ENCODE data around the gene CPHXL2.

CPHXL2 gene

DNA sequence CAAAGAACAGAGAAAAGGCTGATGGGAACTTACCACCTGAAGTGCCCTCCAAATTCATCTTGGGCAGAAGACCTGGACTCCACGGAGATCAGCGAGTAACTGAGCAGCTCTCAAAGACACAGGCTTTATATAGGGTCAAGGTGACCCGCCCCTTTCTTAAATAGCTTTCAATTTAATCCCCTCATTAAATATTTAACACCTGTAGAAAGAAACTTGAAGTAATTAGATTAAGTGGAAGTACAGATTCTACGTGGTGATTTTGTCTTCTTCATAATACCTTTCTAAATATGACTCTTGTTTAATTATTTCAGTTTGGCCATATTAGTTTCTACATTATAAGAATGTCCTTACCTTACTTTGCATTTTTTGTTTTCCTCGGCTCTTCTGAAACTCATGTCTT lies 24.6 kb upstream of the CPHXL2 start, which contains the start of gene DUXB:
Gene DUXB (minus strand): TSS at position 101 of the 400 bp plus-strand sequence. CDS start 43 bp downstream, at position 58.
- Histone ChIP-seq H3K9me3 (ENCODE audit: control extremely low read depth in 1 of 5, control insufficient read depth in 4 of 5, insufficient read depth in 2 of 5, low read depth in 1 of 5, low read length in 4 of 5) (no peaks in the 10 kb centered on the region), H3K4me1 (ENCODE audit: control extremely low read depth in 1 of 4, control insufficient read depth in 4 of 4, insufficient read depth in 4 of 4, low read length in 3 of 4) (no peaks in the 10 kb centered on the region), H3K27ac (ENCODE audit: insufficient read depth in 1 of 2, low read depth in 1 of 2, low read length in 2 of 2, poor library complexity in 1 of 2, severe bottlenecking in 2 of 2) (no peak within 1 kb of the TSS), H3K4me3 (ENCODE audit: control insufficient read depth in 1 of 7, extremely low read depth in 1 of 7, insufficient read depth in 4 of 7, low read depth in 2 of 7, low read length in 6 of 7) (no peak within 1 kb of the TSS), H3K27me3 (replicated peaks in 2 of 5; ENCODE audit: control insufficient read depth in 4 of 5, insufficient read depth in 5 of 5, low read length in 4 of 5) (no peaks in the 10 kb centered on the region), H3K36me3 (ENCODE audit: control insufficient read depth in 4 of 4, insufficient read depth in 4 of 4, low read length in 3 of 4) (no peaks in the 10 kb centered on the region)
- no peak for DNase-seq
- WGBS (ENCODE audit: insufficient coverage), result 80% methylated on average over 1 of the region's 5 CpGs
- POLR2A ChIA-PET, result interaction anchor here (0.6 kb wide), 1 partner anchor 117 kb away, joined by 4 read pairs; no protein-coding TSS in a partner anchor
- CTCF ChIA-PET, result no interaction called here

DNA sequence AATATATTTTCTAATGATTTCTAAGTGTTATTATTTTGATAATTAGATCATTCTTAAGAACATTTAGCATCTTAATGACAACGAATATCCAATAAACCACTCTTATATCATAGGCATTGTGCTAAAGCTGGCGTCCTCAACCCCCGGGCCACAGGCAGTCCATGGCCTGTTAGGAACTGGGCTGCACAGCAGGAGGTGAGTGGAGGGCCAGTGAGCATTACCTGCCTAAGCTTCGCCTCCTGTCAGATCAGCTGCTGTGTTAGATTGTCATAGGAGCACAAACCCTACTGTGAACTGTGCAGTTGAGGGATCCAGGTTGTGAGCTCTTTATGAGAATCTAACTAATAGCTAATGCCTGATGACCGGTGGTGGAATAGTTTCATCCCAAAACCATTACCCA lies 20.8 kb upstream of the CPHXL2 start:
- CTCF ChIA-PET, result no interaction called here

DNA sequence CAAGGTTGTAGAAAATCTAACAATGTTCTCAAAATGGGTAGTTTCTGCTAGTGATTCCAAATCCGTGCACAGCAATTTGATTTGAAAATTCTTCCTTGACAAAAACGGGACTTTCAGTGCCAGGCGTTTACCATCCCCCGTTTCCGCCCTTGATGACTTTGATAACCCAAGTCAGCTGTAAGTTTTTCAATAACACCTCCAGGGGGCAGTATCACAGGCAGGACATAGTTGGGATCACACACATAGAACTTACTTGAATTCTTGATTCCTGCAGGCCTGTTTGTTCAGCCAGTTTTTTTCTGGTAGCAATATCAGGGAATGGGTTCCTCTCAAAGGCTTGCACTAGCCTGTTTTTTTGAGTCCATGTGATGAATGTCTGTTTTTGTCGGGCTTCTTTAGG lies 18.9 kb upstream of the CPHXL2 start:
- no peak overlapping the region for H3K4me3 ChIP-seq (ENCODE audit: control insufficient read depth in 1 of 7, extremely low read depth in 1 of 7, insufficient read depth in 4 of 7, low read depth in 2 of 7, low read length in 6 of 7)
- CTCF ChIA-PET, result interaction anchor here (0.7 kb wide), 1 partner anchor 11 kb away, joined by 3 read pairs; no protein-coding TSS in a partner anchor
- H3K9me3 ChIP-seq (ENCODE audit: control extremely low read depth in 1 of 5, control insufficient read depth in 4 of 5, insufficient read depth in 2 of 5, low read depth in 1 of 5, low read length in 4 of 5), result no peaks in the 10 kb centered on the region
- H3K27ac ChIP-seq (ENCODE audit: insufficient read depth in 1 of 2, low read depth in 1 of 2, low read length in 2 of 2, poor library complexity in 1 of 2, severe bottlenecking in 2 of 2), result no peak overlapping the region
- no peaks in the 10 kb centered on the region for H3K27me3 ChIP-seq (replicated peaks in 2 of 5; ENCODE audit: control insufficient read depth in 4 of 5, insufficient read depth in 5 of 5, low read length in 4 of 5)
- no peaks in the 10 kb centered on the region for H3K36me3 ChIP-seq (ENCODE audit: control insufficient read depth in 4 of 4, insufficient read depth in 4 of 4, low read length in 3 of 4)
- H3K4me1 ChIP-seq (ENCODE audit: control extremely low read depth in 1 of 4, control insufficient read depth in 4 of 4, insufficient read depth in 4 of 4, low read length in 3 of 4), result no peaks in the 10 kb centered on the region
- 98% methylated on average over 5 of the region's 6 CpGs for WGBS (ENCODE audit: insufficient coverage)
- DNase-seq, result no peak
- POLR2A ChIA-PET, result no interaction called here

More for the DNA sequence above, 20.8 kb upstream of the CPHXL2 start:
- Histone ChIP-seq H3K4me3 (ENCODE audit: control insufficient read depth in 1 of 7, extremely low read depth in 1 of 7, insufficient read depth in 4 of 7, low read depth in 2 of 7, low read length in 6 of 7) (no peak overlapping the region), H3K9me3 (ENCODE audit: control extremely low read depth in 1 of 5, control insufficient read depth in 4 of 5, insufficient read depth in 2 of 5, low read depth in 1 of 5, low read length in 4 of 5) (no peaks in the 10 kb centered on the region), H3K36me3 (ENCODE audit: control insufficient read depth in 4 of 4, insufficient read depth in 4 of 4, low read length in 3 of 4) (no peaks in the 10 kb centered on the region), H3K4me1 (ENCODE audit: control extremely low read depth in 1 of 4, control insufficient read depth in 4 of 4, insufficient read depth in 4 of 4, low read length in 3 of 4) (no peaks in the 10 kb centered on the region), H3K27me3 (replicated peaks in 2 of 5; ENCODE audit: control insufficient read depth in 4 of 5, insufficient read depth in 5 of 5, low read length in 4 of 5) (no peaks in the 10 kb centered on the region), H3K27ac (ENCODE audit: insufficient read depth in 1 of 2, low read depth in 1 of 2, low read length in 2 of 2, poor library complexity in 1 of 2, severe bottlenecking in 2 of 2) (no peak overlapping the region)
- POLR2A ChIA-PET, result no interaction called here
- 96% methylated on average over 3 of the region's 5 CpGs for WGBS (ENCODE audit: insufficient coverage)
- DNase-seq, result no peak

DNA sequence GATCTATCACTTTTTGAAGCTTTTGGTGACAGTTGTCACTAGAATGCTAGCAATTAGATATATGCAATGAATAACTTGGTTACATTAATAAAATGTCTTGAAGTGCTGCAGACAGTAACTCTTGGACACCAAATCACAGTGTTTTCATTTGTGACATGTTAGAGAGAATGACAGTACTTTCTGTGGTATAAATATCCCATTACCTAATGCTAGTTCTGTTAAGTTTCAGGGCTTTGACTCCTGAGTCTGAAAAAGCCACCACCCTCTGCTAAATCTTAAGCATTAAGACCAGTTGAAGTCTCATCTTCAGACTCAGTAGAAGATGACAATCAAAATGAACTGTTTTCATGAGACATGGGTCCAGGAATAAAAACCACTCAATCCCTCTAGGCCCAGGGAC lies 10.6 kb upstream of the CPHXL2 start:
- H3K9me3 ChIP-seq (ENCODE audit: control extremely low read depth in 1 of 5, control insufficient read depth in 4 of 5, insufficient read depth in 2 of 5, low read depth in 1 of 5, low read length in 4 of 5), result peaks cover 0 to 4% (median 0%) of the 10 kb centered on the region in 5 experiments

DNA sequence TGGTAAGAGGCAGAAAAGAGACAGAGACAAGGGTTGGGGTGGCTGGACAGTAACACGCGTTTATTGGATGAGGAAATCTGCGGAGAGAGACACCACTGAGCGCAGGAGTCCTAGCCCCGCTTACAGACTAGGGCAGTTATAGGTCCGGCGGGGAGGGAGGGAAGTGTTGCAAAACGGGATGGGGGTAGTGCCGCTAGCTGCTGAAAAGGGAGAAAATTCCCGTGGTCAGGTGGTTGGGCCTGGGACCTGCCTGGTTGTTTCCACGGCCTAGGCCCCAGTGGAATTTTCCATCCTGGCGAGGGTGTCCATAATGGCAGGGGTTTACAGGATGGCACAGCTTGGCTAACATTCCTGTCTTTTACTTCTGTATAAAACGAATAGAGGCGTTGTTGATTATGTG lies 5.5 kb upstream of the CPHXL2 start:
- Histone ChIP-seq H3K27ac (ENCODE audit: insufficient read depth in 1 of 2, low read depth in 1 of 2, low read length in 2 of 2, poor library complexity in 1 of 2, severe bottlenecking in 2 of 2) (no peak overlapping the region), H3K4me3 (ENCODE audit: control insufficient read depth in 1 of 7, extremely low read depth in 1 of 7, insufficient read depth in 4 of 7, low read depth in 2 of 7, low read length in 6 of 7) (no peak overlapping the region), H3K9me3 (ENCODE audit: control extremely low read depth in 1 of 5, control insufficient read depth in 4 of 5, insufficient read depth in 2 of 5, low read depth in 1 of 5, low read length in 4 of 5) (peaks cover 0 to 4% (median 0%) of the 10 kb centered on the region in 5 experiments), H3K4me1 (ENCODE audit: control extremely low read depth in 1 of 4, control insufficient read depth in 4 of 4, insufficient read depth in 4 of 4, low read length in 3 of 4) (no peaks in the 10 kb centered on the region), H3K36me3 (ENCODE audit: control insufficient read depth in 4 of 4, insufficient read depth in 4 of 4, low read length in 3 of 4) (no peaks in the 10 kb centered on the region), H3K27me3 (replicated peaks in 2 of 5; ENCODE audit: control insufficient read depth in 4 of 5, insufficient read depth in 5 of 5, low read length in 4 of 5) (no peaks in the 10 kb centered on the region)
- 98% methylated on average over 14 of the region's 14 CpGs for WGBS (ENCODE audit: insufficient coverage)
- DNase-seq, result no peak
- POLR2A ChIA-PET, result no interaction called here
- CTCF ChIA-PET, result no interaction called here

More for the DNA sequence above, 10.6 kb upstream of the CPHXL2 start:
- Histone ChIP-seq H3K27me3 (replicated peaks in 2 of 5; ENCODE audit: control insufficient read depth in 4 of 5, insufficient read depth in 5 of 5, low read length in 4 of 5) (no peaks in the 10 kb centered on the region), H3K27ac (ENCODE audit: insufficient read depth in 1 of 2, low read depth in 1 of 2, low read length in 2 of 2, poor library complexity in 1 of 2, severe bottlenecking in 2 of 2) (no peak overlapping the region), H3K4me3 (ENCODE audit: control insufficient read depth in 1 of 7, extremely low read depth in 1 of 7, insufficient read depth in 4 of 7, low read depth in 2 of 7, low read length in 6 of 7) (no peak overlapping the region), H3K36me3 (ENCODE audit: control insufficient read depth in 4 of 4, insufficient read depth in 4 of 4, low read length in 3 of 4) (no peaks in the 10 kb centered on the region), H3K4me1 (ENCODE audit: control extremely low read depth in 1 of 4, control insufficient read depth in 4 of 4, insufficient read depth in 4 of 4, low read length in 3 of 4) (no peaks in the 10 kb centered on the region)
- ChIA-PET POLR2A (no interaction called here), CTCF (no interaction called here)
- no peak for DNase-seq

DNA sequence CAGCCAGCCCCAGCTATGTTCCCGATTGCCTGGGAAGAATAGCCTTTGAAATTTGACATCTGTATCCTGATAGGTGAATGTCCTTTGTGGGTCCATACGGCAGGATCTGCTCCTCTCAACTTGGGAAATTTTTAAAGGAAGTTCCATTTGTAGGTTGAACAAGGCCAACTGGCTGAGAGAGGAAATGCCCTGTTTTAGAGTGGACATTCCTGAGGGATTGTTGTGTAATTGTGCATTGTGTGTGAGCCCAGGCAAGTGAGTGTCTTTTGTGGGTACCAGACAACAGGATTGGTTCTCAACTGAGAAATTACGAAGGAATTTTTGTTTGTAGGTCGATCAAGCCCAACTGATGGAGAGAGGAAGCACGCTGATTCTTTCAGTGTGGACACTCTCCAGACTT lies 2.6 kb upstream of the CPHXL2 start:
- WGBS (ENCODE audit: insufficient coverage), result 100% methylated on average over 2 of the region's 5 CpGs

DNA sequence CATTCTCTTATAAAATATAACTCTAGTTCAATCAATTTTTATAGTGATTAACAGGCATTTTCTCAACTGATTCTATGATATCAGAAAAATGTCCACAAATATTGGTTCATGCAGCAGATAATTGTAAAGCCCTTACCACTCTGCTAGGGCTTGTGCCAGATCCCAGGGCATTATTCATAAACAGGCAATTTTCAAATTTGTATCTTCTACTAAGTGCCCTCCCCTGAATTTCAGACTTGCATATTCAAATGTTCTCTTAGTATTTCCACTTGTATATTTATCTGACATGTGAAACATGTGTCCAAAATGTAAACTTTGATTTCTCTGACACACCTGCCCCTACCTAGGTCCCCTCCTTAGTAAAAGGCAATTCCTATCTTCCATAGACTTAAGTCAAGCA lies 9.3 kb downstream of the CPHXL2 start:
- ChIA-PET CTCF (no interaction called here), POLR2A (no interaction called here)
- H3K4me1 ChIP-seq (ENCODE audit: control extremely low read depth in 1 of 4, control insufficient read depth in 4 of 4, insufficient read depth in 4 of 4, low read length in 3 of 4), result no peaks in the 10 kb centered on the region
- H3K27ac ChIP-seq (ENCODE audit: insufficient read depth in 1 of 2, low read depth in 1 of 2, low read length in 2 of 2, poor library complexity in 1 of 2, severe bottlenecking in 2 of 2), result no peak overlapping the region
- H3K27me3 ChIP-seq (replicated peaks in 2 of 5; ENCODE audit: control insufficient read depth in 4 of 5, insufficient read depth in 5 of 5, low read length in 4 of 5), result no peaks in the 10 kb centered on the region
- DNase-seq, result no peak
- H3K9me3 ChIP-seq (ENCODE audit: control extremely low read depth in 1 of 5, control insufficient read depth in 4 of 5, insufficient read depth in 2 of 5, low read depth in 1 of 5, low read length in 4 of 5), result peaks cover 0 to 3% (median 0%) of the 10 kb centered on the region in 5 experiments
- peaks cover 0 to 4% (median 0%) of the 10 kb centered on the region in 4 experiments for H3K36me3 ChIP-seq (ENCODE audit: control insufficient read depth in 4 of 4, insufficient read depth in 4 of 4, low read length in 3 of 4)
- no peak overlapping the region for H3K4me3 ChIP-seq (ENCODE audit: control insufficient read depth in 1 of 7, extremely low read depth in 1 of 7, insufficient read depth in 4 of 7, low read depth in 2 of 7, low read length in 6 of 7)

More for the DNA sequence above, 2.6 kb upstream of the CPHXL2 start:
- Histone ChIP-seq H3K27ac (ENCODE audit: insufficient read depth in 1 of 2, low read depth in 1 of 2, low read length in 2 of 2, poor library complexity in 1 of 2, severe bottlenecking in 2 of 2) (no peak overlapping the region), H3K27me3 (replicated peaks in 2 of 5; ENCODE audit: control insufficient read depth in 4 of 5, insufficient read depth in 5 of 5, low read length in 4 of 5) (no peaks in the 10 kb centered on the region), H3K36me3 (ENCODE audit: control insufficient read depth in 4 of 4, insufficient read depth in 4 of 4, low read length in 3 of 4) (no peaks in the 10 kb centered on the region), H3K4me1 (ENCODE audit: control extremely low read depth in 1 of 4, control insufficient read depth in 4 of 4, insufficient read depth in 4 of 4, low read length in 3 of 4) (no peaks in the 10 kb centered on the region), H3K9me3 (ENCODE audit: control extremely low read depth in 1 of 5, control insufficient read depth in 4 of 5, insufficient read depth in 2 of 5, low read depth in 1 of 5, low read length in 4 of 5) (peaks cover 0 to 4% (median 0%) of the 10 kb centered on the region in 5 experiments), H3K4me3 (ENCODE audit: control insufficient read depth in 1 of 7, extremely low read depth in 1 of 7, insufficient read depth in 4 of 7, low read depth in 2 of 7, low read length in 6 of 7) (no peak overlapping the region)
- CTCF ChIA-PET, result no interaction called here
- POLR2A ChIA-PET, result no interaction called here
- no peak for DNase-seq

All from common myeloid progenitor, CD34-positive (primary cell).